DMS153 treated with DMSO at 0.1 percent for 48 hours (cell line): ENCODE data around the gene TTF2.
"Not testable (repeated sequence)": the region's sequence is repeated elsewhere in the genome, so short reads cannot be mapped to it uniquely, and the experiment has no call there.

ENCODE experiments used
- DNase-seq: peaks from one replicate; lab custom pipeline; 2025; ENCODE audit not compliant: unreplicated experiment; lab: John Stamatoyannopoulos, UW

TTF2 gene

DNA sequence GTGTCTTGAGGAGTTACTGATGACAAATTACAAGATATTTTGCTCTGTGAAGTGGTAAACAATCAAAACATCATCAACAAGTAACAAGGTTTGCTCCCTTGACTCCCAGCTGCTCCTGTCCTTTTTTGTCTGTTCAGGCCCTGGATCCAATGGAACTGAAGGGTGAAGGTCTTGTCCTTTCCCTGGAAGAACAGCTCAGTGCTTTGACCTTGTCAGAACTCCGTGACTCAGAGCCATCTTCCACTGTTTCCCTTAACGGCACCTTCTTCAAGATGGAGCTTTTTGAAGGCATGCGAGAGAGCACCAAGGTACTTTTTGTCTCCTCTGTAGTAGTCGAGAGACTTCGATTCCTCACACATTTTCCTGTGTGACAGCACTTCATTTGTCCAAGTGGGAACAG lies 32.5 kb downstream of the TTF2 start:
- DNase-seq, result no peak

DNA sequence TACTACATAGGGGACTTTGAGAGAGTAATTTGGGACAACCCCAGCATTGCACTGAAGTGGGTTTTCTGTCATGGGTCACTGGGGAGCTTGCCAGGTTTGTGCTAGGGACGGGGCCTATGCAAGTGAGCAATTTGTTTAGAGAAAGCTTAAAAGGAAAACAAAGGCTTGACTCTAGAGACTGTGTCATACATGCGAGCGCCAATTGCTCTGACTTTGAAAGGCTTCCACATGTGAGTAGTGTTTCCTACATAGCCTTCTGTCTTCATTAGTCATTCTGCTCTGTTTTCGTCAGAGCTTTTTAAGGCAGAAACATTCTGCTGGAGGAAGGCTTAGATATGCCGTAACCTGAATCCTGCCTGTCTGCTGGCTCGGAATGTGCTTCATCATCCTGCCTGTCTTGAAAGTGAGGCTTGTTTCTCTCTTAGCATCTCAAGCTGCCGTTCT lies 33.0 kb downstream of the TTF2 start:
- no peak for DNase-seq

DNA sequence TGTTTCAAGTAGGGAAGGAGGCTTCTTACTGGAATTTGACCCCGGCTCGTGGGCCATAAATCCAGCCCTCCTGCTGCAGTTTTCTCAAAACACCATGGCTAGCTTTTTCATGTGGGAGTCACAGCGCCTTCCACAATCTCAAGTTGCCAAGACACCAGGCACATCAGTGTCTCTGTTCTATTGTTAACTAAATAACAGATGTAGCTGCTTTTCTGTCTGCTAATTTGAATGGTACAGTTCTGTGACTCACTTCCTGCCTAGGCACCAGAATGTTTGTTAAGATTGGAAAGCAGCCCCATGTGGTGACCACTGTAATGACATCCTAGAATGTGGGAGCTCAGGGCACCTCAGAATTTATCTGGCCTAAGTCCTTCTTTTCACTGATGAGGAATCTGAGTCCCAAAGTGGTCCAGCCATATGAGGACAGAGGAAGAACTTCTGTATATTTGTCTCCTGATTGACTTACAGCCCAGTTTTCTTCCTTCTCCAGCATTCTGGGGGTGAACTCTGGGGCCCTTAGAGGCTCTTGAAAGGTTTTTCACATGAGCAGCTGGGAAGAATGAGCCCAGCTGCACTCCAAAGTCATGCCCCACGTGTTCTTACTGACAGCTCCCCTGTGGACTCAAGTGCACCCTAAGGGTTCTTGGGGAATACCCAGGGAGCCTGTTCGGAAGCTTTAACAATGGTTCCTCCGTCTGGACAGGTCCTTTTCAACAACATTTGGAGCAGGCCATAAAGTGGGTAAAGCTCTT lies 33.9 kb downstream of the TTF2 start:
- DNase-seq, result no peak

DNA sequence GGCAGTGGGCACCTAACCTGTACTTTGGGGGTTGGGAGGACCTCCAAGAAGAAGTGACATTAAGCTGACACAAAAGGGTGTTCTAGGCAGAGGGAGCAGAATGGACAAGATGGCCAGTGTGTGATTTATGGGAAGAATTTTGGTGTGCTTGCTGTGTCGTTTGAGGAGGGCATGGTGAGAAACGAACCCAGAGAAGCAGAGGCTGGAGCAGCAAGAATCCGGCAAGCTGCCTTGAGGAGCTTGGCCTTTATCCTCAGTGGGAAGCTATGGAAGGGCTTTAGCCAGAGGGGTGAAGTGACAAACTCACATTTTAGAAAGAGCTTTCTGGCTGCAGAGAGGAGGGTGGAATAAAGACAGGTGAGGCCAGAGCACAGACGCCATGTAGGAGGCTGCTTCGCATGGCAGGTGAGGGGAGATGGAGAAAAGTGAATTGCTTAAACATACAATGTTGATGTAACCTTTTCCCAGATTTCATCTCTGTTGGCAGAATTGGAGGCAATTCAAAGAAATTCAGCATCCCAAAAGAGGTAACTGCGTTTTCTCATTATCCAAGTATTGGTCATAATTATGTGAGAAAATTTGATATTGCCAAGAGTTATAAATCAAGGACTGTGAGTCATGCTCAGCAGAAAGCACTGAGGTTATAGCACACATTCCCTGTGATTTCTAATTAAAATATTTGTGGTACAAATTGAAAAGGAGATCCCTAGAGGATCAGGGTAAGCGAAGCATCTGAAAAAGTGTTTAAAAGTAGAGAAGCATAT lies 34.9 kb downstream of the TTF2 start:
- DNase-seq, result no peak

DNA sequence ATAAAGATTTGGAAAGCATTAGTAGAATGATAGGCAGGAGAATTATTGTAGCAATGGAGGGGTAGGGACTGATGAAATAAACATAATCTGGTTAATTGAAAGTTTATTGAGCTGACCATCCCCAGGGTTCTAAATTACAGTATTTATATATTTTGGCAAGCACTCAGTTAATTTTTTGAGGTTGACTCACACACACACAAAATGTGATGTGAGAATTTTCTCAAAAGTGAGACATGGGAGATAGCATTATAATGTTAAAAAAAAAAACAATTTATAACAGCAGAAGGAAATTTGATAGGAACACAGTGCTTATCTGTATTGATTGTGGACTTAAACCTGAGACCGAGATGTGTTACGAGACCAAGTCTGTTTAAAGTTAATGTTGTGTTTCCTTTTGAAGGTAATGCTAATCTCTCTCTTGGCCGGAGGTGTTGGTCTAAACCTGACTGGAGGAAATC lies 36.9 kb downstream of the TTF2 start:
- no peak for DNase-seq

DNA sequence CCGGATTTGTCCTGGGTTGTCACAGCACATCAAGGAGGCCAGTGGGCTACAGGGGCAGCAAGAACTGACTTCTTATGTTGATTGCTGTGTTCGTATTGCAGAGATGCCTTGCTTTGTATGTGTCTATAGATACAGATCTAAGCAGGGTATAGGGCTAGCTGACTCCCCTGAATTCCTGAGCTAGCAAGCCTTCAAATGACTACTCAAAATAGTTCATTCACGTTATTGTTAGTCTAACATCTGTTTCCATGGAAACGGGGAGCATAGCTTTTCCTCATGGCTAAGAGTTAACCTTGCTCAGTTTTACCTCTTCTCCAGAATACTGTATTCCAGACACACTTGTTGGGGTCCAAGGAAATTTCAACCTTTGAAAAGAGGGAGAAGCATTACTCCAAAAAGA lies 37.3 kb downstream of the TTF2 start:
- DNase-seq, result no peak

DNA sequence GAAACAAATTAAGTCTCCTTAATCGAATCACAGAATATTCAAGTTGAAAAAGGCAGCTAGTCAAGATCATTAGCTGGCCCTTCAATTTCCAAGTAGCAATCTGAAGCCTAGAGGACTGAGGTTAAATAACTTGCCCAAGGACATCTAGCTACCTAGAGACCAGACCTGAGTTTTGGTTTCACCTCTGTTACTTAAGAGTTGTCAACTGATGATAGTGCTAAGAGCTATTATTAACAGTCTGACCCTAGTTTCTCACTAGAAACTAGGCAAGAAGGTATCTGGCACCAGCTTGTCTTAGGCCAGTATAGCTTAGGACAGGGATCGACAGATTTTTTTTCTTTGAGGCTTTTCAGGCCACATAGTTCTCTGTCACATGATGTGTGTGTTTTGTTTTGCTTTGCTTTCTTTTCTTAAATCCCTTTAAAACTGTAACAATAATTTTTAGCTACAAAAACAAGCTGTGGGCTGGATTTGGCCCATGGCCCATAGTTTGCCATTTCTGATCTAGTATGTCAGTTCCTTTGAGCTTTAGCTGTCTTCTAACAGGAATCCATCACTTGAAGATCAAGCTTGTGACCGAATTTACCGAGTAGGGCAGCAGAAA lies 38.3 kb downstream of the TTF2 start:
- DNase-seq, result no peak

DNA sequence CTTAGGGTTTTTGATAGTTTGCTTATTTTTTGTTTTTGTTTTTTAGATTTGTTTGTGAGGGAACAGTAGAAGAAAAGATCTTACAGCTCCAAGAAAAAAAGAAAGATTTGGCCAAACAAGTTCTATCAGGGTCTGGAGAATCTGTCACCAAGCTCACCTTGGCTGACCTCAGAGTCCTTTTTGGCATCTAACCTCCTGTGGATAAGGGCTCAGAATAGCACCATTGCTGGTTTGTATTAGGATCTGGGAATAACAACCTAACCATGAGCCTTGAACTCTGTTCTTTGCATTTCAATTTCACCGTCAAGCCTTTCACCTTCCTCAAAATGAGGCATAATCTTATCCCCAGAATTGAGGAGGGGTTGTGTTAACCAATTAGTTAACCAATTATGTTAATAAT lies 41.2 kb downstream of the TTF2 start:
- no peak for DNase-seq

DNA sequence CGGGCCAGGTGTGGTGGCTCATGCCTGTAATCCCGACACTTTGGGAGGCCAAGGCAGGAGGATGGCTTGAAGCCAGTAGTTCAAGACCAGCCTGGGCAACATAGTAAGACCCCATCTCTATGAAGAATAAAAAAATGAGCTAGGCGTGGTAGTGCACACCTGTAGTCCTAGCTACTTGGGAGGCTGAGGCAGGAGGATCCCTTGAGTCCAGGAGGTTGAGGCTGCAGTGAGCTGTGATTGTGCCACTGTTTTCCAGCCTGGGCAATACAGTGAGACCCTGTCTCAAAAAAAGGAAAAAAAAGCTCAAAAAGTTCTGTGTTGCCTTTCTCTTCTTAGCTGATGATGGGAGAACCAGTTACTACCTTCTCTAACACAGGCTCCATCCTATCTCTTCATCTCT lies 41.7 kb downstream of the TTF2 start:
- not testable (repeated sequence) for DNase-seq

DNA sequence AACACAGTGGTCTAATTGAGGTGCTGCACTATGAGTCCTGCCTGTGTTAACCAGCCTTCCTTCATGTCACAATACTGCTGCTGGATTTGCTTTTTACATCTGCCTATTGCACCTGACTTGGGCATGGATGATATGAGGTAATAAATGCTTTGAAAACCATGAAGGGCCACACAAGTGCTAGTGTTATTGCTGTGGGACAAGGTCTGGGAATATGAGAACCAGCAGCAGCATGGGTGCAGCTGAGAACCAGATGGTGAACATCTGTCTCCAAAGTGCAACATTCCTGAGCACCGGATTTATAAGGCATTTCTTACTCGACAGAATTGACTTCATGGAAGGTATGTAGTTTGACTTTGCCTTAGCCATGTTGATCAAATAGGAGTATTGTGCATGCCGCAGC lies 44.9 kb downstream of the TTF2 start:
- DNase-seq, result no peak

DNA sequence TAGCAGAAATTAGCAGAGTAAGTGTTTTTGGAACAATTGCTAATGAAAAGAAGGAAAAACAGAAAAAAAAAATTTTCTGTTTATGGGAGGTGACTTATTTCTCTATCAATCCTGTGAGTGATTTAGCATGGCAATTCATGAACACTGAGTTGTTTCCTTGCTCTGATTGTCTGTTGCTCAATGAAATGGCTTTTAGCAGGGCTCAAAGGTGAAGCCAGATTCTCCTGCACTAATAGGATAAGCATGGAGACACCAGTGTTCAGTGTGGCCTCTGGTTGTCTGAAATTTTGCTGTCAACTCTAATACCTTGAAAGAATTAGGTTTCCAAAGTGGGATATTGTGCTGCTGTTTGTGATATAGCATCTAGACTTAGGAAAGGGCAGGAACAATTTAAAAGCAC lies 45.6 kb downstream of the TTF2 start:
- no peak for DNase-seq

DNA sequence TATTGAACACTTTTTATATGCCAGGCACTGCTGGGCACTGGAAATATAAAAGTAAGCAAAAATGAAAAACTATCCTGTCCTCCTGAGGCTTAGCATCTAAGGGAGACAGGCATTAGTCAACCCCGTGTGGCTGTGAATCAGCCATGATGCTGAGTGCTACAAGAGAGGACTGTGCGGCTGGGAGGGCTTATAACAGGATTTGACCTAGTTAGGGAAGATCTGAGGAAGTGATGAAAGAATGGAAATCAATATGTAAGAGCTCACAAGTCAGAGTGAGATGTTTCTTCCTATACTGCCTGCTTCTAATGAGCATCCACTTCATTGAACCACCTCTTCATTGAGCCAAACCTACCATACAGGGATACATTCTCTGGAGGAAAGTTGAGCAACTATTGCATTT lies 46.4 kb downstream of the TTF2 start:
- no peak for DNase-seq

DNA sequence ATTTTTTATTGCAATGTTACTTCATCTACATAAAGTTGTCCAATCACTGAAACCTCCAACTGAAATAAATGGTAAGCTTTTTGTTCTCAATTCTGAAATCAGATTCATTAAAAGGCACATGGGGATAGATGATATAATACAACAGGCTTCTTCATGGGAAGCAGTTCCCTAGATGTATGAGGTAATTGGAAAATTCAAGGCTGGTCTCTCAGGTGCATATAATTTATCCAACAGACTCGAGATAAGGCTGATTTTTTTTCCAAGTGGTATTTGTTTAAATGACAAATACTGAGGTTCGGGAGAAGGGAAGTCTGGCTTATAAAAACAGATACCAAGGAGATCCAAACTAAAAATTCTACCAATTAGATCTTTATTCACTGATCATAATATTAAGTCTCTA lies 47.2 kb downstream of the TTF2 start:
- DNase-seq, result no peak

DNA sequence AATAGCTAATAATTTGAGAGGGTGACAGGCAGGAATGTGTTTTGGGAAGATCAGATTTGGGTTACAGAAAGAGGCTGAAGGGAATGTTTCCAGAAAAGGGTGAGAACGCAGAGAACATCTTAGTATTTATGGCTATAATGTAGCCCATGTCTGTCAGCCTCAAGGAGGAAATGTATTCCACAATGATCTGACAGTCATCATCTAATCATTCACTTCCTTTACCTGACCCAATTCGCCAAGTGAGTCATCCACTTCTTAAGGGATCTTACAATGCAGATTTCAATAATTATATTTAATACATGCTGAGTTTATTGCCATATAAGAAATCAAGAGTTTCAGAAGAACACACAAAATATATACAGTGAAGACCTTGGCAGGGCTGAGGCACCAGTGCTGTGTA lies 50.6 kb downstream of the TTF2 start:
- DNase-seq, result no peak

DNA sequence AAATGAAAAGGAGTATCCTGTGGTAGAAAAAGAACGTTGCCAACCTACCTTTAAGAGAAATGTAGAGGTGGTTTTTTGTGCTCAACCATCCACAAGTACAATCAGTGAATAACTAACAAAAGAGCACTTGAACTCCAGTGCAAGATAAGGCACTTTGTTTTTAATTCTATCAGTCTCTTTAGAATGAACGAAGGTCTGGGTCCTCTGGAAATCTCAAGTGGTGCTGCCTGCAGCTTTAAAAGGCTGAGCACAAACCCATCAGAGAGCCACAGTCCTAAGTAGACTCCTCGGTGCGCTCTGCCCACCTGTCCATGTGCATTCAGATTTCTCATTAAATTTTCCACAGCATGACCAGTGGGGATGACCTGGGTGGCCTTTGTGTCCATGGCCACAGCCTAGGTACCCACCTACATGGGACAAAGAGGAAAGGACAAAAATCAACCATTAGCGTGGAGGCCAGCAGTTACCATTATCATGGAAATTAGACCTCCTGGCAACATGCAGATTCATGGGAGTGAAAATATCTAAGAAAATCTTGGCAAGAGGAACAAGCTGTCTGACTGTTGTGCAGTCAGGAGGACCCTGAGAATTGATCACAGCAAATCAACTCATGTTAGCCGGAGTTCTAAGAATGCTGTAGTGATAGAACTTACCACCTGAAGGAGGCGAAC lies 52.1 kb downstream of the TTF2 start:
- DNase-seq, result no peak

DNA sequence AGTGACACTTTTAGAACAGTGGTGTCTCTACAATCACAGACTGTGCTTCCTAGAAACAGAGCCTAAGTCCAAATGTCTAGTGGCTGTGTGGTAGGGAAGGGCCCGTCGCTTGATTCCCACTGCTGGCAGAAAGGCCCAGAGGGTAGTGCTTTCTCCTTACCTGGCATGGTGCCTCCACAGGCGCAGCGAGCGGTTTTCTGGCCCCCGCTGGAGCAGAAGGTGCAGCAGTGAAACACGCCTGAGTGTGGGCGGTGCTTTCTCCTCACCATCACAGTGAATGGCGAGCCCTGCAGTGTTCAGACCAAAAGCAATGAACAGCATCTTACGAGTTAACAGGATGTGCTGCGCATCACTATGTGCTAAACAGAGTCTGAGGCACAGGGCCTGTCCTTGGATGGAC lies 53.1 kb downstream of the TTF2 start:
- DNase-seq, result no peak

DNA sequence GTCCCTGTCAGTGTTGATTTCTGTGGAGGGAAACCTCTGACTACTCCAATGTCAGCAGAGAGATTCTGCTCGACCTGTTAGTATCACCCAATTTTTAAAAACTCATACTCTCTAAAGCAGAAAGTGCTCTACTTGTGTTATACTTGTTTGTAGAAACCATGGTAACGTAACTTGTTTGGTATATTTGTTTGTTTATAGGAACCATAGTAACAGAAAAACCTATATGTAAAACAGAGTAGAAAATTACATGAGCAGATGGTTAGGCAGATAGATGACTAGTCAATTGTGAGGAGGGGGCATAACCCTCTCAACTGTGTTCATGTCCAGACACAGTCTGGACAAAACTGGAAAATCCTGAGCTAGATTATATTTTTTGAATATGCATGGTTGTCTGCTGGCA lies 54.8 kb downstream of the TTF2 start:
- DNase-seq, result no peak

DNA sequence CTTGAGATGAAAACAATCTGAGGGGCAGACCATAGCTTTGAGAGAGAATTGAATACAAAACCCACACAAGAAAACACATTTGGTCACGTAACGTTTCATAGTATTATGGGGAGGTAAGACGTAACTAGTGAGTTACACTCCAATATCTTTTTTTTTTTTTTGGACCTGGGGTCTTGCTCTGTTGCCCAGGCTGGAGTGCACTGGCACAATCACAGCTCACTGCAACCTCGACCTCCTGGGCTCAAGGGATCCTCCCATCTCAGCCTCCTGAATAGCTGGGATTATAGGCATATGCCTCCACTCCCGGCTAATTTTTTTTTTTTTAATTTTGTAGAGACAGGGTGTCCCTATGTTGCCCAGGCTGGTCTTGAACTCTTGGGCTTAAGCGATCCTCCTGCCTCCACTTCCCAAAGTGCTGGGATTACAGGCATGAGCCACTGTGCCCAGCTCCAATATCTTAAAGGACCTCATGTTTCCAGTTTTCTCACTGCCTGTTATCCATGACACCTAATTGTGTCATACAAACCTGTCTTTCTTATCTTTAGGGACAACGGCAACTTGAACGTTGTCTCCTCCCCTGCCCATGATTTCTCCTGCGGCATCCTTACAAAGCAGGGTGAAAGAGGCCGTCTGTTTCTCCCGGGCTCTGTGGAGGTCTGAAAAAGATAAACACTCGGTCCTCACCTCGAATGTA lies 56.1 kb downstream of the TTF2 start:
- DNase-seq, result no peak

DNA sequence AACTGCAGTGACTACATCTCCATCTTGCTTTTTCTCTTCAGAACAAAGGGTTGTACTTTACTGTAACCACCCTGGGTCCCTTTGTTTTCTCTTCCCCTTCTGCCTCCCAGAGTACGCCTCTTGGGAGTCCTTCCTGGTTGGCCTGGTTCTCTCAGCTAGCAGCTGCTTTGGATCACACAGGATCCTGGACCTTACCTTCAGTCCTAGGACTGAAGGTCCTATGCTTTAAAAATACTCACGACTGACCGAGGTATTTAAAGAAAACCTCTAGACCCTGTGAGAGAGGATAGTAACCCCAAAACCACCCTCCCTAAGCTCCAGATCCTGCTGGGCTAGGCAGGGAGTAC lies 56.6 kb downstream of the TTF2 start:
- no peak for DNase-seq

DNA sequence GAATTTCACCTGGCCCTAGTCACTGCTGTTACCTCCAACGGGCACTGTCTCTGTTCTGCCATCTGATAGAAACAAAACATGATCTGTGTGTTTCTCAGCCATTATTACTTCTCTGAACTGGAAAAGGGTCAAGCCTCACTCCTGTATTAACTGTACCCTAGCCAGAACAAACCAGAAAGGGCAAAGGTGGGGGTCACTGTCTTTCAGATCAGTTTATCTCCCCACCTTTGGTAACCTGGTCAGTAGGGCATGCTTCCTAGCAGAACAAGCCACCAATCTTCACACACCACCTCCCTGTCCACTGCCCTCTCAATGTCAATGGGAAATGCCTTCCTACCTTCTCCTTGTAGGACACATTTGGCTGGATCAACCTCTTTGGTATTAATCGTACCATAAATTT lies 57.6 kb downstream of the TTF2 start:
- no peak for DNase-seq

DNA sequence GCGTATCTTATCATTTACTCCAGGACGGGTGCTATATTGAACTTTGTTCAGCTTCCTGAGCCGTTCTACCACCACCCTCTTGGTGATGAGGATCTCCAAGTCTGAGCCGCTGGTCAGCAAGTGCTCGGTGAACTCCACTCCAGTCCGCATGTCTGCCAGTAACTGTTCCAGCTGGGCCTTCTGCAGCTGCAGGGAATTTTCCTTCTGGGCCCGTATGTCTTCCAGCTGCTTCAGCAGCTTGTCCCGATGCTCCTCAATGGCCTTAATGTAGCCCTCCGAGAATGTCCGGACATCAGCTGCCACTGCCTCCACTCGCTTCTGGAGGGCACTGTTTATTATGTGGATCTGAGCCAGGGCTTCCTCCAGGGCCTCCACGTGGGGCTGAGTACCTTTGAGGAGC lies 58.0 kb downstream of the TTF2 start:
- no peak for DNase-seq
